ENCODE results near the gene CEP170. TPM values are rescaled to one million over a fixed set of nuclear protein-coding genes. Genes with fewer than 3 reads are reported as not detected.

Gene CEP170
- total and polyA plus RNA-seq, 2 experiments from 2014 or later = 93.1 to 104 TPM

DNA sequence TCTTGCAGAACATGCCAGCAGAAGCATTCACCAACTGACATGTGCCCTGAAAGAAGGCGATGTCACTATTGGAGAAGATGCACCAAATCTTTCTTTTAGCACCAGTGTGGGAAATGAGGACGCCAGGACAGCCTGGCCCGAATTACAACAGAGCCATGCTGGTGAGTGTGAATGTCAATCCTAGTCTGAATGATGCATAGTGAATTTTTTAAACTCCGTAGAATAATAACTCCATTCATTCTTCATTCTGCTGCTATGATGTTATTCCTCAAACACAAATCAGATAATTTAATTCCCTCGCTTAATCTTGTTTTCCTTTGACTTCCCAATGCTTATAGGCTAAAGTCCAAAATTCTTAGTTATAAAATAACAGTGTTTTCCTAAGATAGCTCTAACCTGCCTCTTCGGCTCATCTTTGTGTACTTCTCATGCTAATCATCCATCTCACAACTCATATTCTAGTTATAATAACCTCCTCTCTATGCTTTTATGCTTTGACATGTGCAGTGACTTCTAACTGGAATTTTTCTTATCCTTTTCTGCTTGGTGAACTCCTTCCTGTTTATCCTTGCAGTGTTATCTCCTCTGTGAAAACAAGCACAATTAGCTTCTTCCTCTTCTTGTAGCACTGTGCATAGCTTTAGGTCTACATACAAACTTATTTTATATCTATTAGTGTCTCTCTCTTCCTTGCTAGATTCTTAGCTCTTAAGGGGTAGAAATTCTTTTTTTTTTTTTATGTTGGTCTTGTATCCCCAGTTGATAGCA lies 15.2 kb upstream of the CEP170 start (continued):
- TF ChIP-seq, protein P1, sequence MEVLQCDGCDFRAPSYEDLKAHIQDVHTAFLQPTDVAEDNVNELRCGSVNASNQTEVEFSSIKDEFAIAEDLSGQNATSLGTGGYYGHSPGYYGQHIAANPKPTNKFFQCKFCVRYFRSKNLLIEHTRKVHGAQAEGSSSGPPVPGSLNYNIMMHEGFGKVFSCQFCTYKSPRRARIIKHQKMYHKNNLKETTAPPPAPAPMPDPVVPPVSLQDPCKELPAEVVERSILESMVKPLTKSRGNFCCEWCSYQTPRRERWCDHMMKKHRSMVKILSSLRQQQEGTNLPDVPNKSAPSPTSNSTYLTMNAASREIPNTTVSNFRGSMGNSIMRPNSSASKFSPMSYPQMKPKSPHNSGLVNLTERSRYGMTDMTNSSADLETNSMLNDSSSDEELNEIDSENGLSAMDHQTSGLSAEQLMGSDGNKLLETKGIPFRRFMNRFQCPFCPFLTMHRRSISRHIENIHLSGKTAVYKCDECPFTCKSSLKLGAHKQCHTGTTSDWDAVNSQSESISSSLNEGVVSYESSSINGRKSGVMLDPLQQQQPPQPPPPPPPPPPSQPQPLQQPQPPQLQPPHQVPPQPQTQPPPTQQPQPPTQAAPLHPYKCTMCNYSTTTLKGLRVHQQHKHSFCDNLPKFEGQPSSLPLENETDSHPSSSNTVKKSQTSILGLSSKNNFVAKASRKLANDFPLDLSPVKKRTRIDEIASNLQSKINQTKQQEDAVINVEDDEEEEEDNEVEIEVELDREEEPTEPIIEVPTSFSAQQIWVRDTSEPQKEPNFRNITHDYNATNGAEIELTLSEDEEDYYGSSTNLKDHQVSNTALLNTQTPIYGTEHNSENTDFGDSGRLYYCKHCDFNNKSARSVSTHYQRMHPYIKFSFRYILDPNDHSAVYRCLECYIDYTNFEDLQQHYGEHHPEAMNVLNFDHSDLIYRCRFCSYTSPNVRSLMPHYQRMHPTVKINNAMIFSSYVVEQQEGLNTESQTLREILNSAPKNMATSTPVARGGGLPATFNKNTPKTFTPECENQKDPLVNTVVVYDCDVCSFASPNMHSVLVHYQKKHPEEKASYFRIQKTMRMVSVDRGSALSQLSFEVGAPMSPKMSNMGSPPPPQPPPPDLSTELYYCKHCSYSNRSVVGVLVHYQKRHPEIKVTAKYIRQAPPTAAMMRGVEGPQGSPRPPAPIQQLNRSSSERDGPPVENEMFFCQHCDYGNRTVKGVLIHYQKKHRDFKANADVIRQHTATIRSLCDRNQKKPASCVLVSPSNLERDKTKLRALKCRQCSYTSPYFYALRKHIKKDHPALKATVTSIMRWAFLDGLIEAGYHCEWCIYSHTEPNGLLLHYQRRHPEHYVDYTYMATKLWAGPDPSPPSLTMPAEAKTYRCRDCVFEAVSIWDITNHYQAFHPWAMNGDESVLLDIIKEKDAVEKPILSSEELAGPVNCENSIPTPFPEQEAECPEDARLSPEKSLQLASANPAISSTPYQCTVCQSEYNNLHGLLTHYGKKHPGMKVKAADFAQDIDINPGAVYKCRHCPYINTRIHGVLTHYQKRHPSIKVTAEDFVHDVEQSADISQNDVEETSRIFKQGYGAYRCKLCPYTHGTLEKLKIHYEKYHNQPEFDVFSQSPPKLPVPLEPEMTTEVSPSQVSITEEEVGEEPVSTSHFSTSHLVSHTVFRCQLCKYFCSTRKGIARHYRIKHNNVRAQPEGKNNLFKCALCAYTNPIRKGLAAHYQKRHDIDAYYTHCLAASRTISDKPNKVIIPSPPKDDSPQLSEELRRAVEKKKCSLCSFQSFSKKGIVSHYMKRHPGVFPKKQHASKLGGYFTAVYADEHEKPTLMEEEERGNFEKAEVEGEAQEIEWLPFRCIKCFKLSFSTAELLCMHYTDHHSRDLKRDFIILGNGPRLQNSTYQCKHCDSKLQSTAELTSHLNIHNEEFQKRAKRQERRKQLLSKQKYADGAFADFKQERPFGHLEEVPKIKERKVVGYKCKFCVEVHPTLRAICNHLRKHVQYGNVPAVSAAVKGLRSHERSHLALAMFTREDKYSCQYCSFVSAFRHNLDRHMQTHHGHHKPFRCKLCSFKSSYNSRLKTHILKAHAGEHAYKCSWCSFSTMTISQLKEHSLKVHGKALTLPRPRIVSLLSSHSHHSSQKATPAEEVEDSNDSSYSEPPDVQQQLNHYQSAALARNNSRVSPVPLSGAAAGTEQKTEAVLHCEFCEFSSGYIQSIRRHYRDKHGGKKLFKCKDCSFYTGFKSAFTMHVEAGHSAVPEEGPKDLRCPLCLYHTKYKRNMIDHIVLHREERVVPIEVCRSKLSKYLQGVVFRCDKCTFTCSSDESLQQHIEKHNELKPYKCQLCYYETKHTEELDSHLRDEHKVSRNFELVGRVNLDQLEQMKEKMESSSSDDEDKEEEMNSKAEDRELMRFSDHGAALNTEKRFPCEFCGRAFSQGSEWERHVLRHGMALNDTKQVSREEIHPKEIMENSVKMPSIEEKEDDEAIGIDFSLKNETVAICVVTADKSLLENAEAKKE (CRISPR knock-in tag; IDR thresholded peaks at IDR 0.05) = no peak

DNA sequence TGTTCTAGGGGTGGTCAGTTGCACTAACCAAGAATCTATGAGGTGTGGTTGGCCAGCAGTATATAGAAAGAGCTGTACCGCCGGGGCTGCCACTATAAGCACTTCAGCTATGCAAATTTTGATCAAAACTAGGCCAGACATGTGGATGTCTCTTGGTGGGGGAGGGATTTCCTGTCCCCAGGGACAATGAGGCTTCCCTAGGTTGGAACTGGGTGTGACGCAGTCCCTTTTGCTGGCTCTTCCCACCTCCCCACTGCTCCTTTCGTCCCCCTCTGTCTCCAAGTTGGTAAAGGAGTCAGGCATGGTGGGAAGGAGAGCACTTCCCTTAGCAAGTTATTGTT lies 14.3 kb upstream of the CEP170 start:
- Mint-ChIP-seq H3K4me1 (peaks cover 20% of the 10 kb centered on the region), H3K4me3 (no peak overlapping the region)
- H3K27ac ChIP-seq (ENCODE audit: low read depth) = no peak overlapping the region; the same call in 1 of the 2 replicates

More for the DNA sequence above, 14.3 kb upstream of the CEP170 start:
- no peaks in the 10 kb centered on the region for H3K36me3 Mint-ChIP-seq (ENCODE audit: low read depth)
- H3K36me3 ChIP-seq (ENCODE audit: insufficient read depth) = no peaks in the 10 kb centered on the region
- peaks cover 10% of the 10 kb centered on the region; the same call in 1 of the 2 replicates for H3K4me1 ChIP-seq (ENCODE audit: insufficient read depth)
- no peak for TF ChIP-seq NANOG (IDR thresholded peaks at IDR 0.05; ENCODE audit: borderline replicate concordance)
- no peaks in the 10 kb centered on the region for H3K27me3 ChIP-seq (ENCODE audit: insufficient read depth)
- no peaks in the 10 kb centered on the region for H3K27me3 Mint-ChIP-seq (ENCODE audit: insufficient read depth, low read depth, poor library complexity)
- DNase-seq (ENCODE audit: low spot score) (no peak), ATAC-seq (no peak; the same call in none of the 3 replicates)
- no peak overlapping the region for H2AFZ ChIP-seq
- H3K79me2 ChIP-seq (replicated peaks; ENCODE audit: insufficient read depth) = no peaks in the 10 kb centered on the region
- H3F3A ChIP-seq (replicated peaks; ENCODE audit: low read depth) = no peaks in the 10 kb centered on the region
- H3K4me2 ChIP-seq = no peak overlapping the region
- no peaks in the 10 kb centered on the region for H3K9me3 Mint-ChIP-seq
- H3K27ac Mint-ChIP-seq = no peak overlapping the region; the same call in 1 of the 2 replicates
- H4K20me1 ChIP-seq (replicated peaks; ENCODE audit: insufficient read depth) = no peaks in the 10 kb centered on the region
- H3K4me3 ChIP-seq = no peak overlapping the region
- no peaks in the 10 kb centered on the region for H3K9me2 ChIP-seq (ENCODE audit: insufficient read depth)

Data from GM23338 (cell line).